Measurements from ENCODE around the gene MARCO.

DNA sequence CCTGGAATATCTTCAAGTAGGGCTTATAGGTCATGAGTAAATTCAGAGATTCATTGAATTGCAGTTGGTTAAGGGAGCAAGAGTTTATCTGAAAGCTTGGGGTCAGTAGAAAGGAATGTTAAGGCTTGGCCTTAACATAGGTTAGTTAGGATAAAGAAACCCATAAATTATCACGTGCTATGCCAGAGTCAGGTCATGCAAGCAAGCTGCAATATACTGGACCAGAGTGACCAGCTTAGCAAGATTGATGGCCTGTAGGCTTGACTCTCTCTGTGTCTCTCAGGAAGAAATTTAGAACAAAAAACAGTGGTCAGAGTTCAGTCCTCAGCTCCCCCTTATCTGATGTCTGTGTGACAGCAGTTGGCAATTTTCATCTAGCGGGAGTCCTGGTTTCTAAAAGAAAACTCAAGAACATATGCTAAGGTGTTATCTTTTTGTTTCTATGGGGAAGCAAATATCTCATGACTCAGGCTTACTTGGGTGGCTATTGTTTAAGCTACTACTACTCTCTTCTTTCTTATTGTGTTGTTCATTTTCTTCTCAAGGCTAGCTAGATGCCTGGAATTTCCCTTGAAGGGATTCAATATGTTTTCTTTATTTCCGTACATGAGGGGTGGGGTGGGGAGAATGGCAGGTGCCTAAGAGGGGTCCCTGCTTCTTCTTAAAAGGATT, 28.7 kb upstream of the MARCO start:
- TF ChIP-seq, protein P1, sequence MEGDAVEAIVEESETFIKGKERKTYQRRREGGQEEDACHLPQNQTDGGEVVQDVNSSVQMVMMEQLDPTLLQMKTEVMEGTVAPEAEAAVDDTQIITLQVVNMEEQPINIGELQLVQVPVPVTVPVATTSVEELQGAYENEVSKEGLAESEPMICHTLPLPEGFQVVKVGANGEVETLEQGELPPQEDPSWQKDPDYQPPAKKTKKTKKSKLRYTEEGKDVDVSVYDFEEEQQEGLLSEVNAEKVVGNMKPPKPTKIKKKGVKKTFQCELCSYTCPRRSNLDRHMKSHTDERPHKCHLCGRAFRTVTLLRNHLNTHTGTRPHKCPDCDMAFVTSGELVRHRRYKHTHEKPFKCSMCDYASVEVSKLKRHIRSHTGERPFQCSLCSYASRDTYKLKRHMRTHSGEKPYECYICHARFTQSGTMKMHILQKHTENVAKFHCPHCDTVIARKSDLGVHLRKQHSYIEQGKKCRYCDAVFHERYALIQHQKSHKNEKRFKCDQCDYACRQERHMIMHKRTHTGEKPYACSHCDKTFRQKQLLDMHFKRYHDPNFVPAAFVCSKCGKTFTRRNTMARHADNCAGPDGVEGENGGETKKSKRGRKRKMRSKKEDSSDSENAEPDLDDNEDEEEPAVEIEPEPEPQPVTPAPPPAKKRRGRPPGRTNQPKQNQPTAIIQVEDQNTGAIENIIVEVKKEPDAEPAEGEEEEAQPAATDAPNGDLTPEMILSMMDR (IDR thresholded peaks at IDR 0.05; ENCODE audit: borderline replicate concordance, extremely low read depth, low read length, poor library complexity, severe bottlenecking): no peak
- no peak for TF ChIP-seq EZH2 (IDR thresholded peaks at IDR 0.05; ENCODE audit: borderline replicate concordance, low read depth, low read length, severe bottlenecking)
